Neural crest cell (in vitro differentiated cells): ENCODE data around the gene ADARB1. TPM values are rescaled to one million over a fixed set of nuclear protein-coding genes. Genes with fewer than 3 reads are reported as not detected.
A peak's percentile ranks its signal among the peaks of the same experiment; 100 is the strongest.

ENCODE experiments used
- DNase-seq: peaks from one replicate; pipeline ENCODE4 v3.0.0; 2021; ENCODE audit warnings: low read depth, mixed read lengths, low spot score
- H3K27ac Mint-ChIP-seq: one replicate; pipeline ENCODE4 v1.8.0; 2021; ENCODE audit warnings: mild to moderate bottlenecking, mixed read lengths; ENCODE audit not compliant: unreplicated experiment
- H3K27me3 Mint-ChIP-seq: 2 replicates; pipeline ENCODE4 v1.8.0; 2021; ENCODE audit warnings: low read depth, mild to moderate bottlenecking, mixed read lengths
- H3K36me3 Mint-ChIP-seq: 2 replicates; pipeline ENCODE4 v1.8.0; 2021; ENCODE audit warnings: low read depth, mild to moderate bottlenecking, mixed read lengths
- H3K4me1 Mint-ChIP-seq: 2 replicates; pipeline ENCODE4 v1.8.0; 2021; ENCODE audit warnings: mixed read lengths
- H3K4me3 Mint-ChIP-seq: one replicate; pipeline ENCODE4 v1.8.0; 2021; ENCODE audit warnings: mild to moderate bottlenecking, mixed read lengths
- H3K9me3 Mint-ChIP-seq: 2 replicates; pipeline ENCODE4 v1.8.0; 2021; ENCODE audit warnings: mixed read lengths
- CTCF ChIP-seq: fragments of 200-600 bp; sonication (generic); conservative IDR thresholded peaks from 2 replicates; pipeline ENCODE4 v1.5.0; 2021; ENCODE audit warnings: antibody characterized with exemption, mild to moderate bottlenecking
- total RNA-seq: library from RNA; stranded (reverse); gene quantifications from 2 replicates; pipeline ENCODE4 v1.2.1, GENCODE V29; 2021

ADARB1 gene
- total RNA-seq, 1 donor from 2014 or later, result 21.0 TPM

- Mint-ChIP-seq H3K27me3 (peaks cover 25% of the 10 kb centered on the region), H3K27ac (peak overlapping the region; percentile 68), H3K36me3 (peaks cover 3% of the 10 kb centered on the region), H3K9me3 (peaks cover 5% of the 10 kb centered on the region), H3K4me3 (no peak overlapping the region), H3K4me1 (peaks cover 9% of the 10 kb centered on the region)
- TF ChIP-seq CTCF, result no peak
- DNase-seq, result no peak
These were observed 32.3 kb upstream of the ADARB1 start for GRCh38 chr21:45041984-45042663.

- Mint-ChIP-seq H3K9me3 (peaks cover 6% of the 10 kb centered on the region), H3K4me3 (no peak overlapping the region), H3K36me3 (peaks cover 3% of the 10 kb centered on the region), H3K27ac (no peak overlapping the region), H3K27me3 (peaks cover 25% of the 10 kb centered on the region), H3K4me1 (peaks cover 9% of the 10 kb centered on the region)
- no peak for TF ChIP-seq CTCF
- no peak for DNase-seq
These were observed 31.7 kb upstream of the ADARB1 start for GRCh38 chr21:45042664-45043161.

GRCh38 chr21:45043541-45044020, 30.8 kb upstream of the ADARB1 start:
- Mint-ChIP-seq H3K36me3 (peaks cover 3% of the 10 kb centered on the region), H3K4me1 (peaks cover 9% of the 10 kb centered on the region), H3K9me3 (peaks cover 6% of the 10 kb centered on the region), H3K27ac (no peak overlapping the region), H3K27me3 (peaks cover 28% of the 10 kb centered on the region), H3K4me3 (no peak overlapping the region)
- TF ChIP-seq CTCF, result no peak
- DNase-seq, result no peak

GRCh38 chr21:45045481-45045880, 28.9 kb upstream of the ADARB1 start:
- no peak for TF ChIP-seq CTCF
- H3K36me3 Mint-ChIP-seq, result peaks cover 3% of the 10 kb centered on the region
- DNase-seq, result no peak
- no peak overlapping the region for H3K27ac Mint-ChIP-seq
- H3K9me3 Mint-ChIP-seq, result peaks cover 6% of the 10 kb centered on the region
- peaks cover 28% of the 10 kb centered on the region for H3K27me3 Mint-ChIP-seq
- H3K4me3 Mint-ChIP-seq, result no peak overlapping the region
- H3K4me1 Mint-ChIP-seq, result peaks cover 9% of the 10 kb centered on the region

GRCh38 chr21:45047257-45047656, 27.1 kb upstream of the ADARB1 start:
- Mint-ChIP-seq H3K36me3 (peaks cover 3% of the 10 kb centered on the region), H3K27me3 (peaks cover 23% of the 10 kb centered on the region), H3K9me3 (peaks cover 4% of the 10 kb centered on the region), H3K27ac (no peak overlapping the region), H3K4me1 (peaks cover under 1% of the 10 kb centered on the region), H3K4me3 (no peak overlapping the region)
- TF ChIP-seq CTCF, result no peak
- no peak for DNase-seq
